Prostate gland (tissue), 2 donors: ENCODE results near the gene PLA2G2C. TPM values are rescaled to one million over a fixed set of nuclear protein-coding genes. Genes with fewer than 3 reads are reported as not detected.

Source experiments
- DNase-seq: peaks from one replicate; pipeline ENCODE4 v3.0.0-alpha.2; 2019; ENCODE audit warnings: low spot score
- H3K27ac ChIP-seq, 2 donors: fragments of 200-600 bp; sonication (generic); 2 replicates each; pipeline ENCODE4 v1.5.1; 2017 to 2019
- H3K27me3 ChIP-seq: fragments of 200-600 bp; sonication (generic); replicated peaks from 2 replicates; pipeline ENCODE4 v1.5.1; 2019; ENCODE audit not compliant: insufficient read depth
- H3K36me3 ChIP-seq, 2 donors: fragments of 200-600 bp; sonication (generic); 1 replicate in 1 of 2; 2 replicates in 1 of 2; pipeline versions ENCODE4 v1.5.1 to v1.8.1; 2017 to 2019
- H3K4me1 ChIP-seq: fragments of 200-600 bp; sonication (generic); replicated peaks from 2 replicates; pipeline ENCODE4 v1.5.1; 2019
- H3K4me3 ChIP-seq, 2 donors: fragments of 200-600 bp; sonication (generic); 2 replicates each; pipeline ENCODE4 v1.5.1; 2017 to 2019
- H3K9me3 ChIP-seq: fragments of 200-600 bp; sonication (generic); 2 replicates; pipeline ENCODE4 v1.5.1; 2017
- CTCF ChIP-seq, 4 experiments: fragments of 200-600 bp in 2 of 4; fragments of 450-650 bp in 2 of 4; sonication (generic) in 2 of 4; IDR thresholded peaks; 1 replicate in 3 of 4; 2 replicates in 1 of 4; pipeline ENCODE4 v1.5.1; 2016 to 2019; ENCODE audit warnings: antibody characterized with exemption in 4 of 4, mild to moderate bottlenecking in 2 of 4, moderate library complexity in 2 of 4
- POLR2A ChIP-seq: fragments of 450-650 bp; IDR thresholded peaks from one replicate; pipeline ENCODE4 v1.6.1; 2016; ENCODE audit warnings: antibody characterized with exemption, mild to moderate bottlenecking
- POLR2AphosphoS5 ChIP-seq: sonication (generic); formaldehyde crosslinking; IDR thresholded peaks from one replicate; pipeline ENCODE4 v1.6.1; 2017; ENCODE audit warnings: antibody characterized with exemption
- WGBS: methylation state at CpG from one replicate; pipeline ENCODE4 v1.1.5; 2018; 5-methylcytosine and 5-hydroxymethylcytosine counted together
- intact Hi-C: fragments of 100-400 bp; cut with DNase I; formaldehyde crosslinking; loops from one replicate; pipeline ENCODE4 v1.14.2; 2022
- total RNA-seq, 2 donors: library from RNA; depleted of rRNA; stranded (reverse); fragments of >200 nt; gene quantifications; one replicate each; pipeline ENCODE4 v1.1.0, GENCODE V29; 2016

The PLA2G2C gene
- total RNA-seq, 2 donors from 2014 or later: 0.23 TPM; not detected in 1

- TF ChIP-seq POLR2A: no peak
- no peak for TF ChIP-seq CTCF (IDR thresholded peaks at IDR 0.05)
- TF ChIP-seq POLR2AphosphoS5: no peak
- Histone ChIP-seq H3K27ac (no peak overlapping the region), H3K9me3 (no peaks in the 10 kb centered on the region), H3K4me3 (no peak overlapping the region), H3K27me3 (no peaks in the 10 kb centered on the region), H3K36me3 (no peaks in the 10 kb centered on the region), H3K4me1 (peaks cover 3% of the 10 kb centered on the region)
- DNase-seq: no peak
- WGBS: 61% methylated on average over 9 of the region's 9 CpGs
- intact Hi-C loops: no loop called here
These were observed 17.5 kb downstream of the PLA2G2C start for GRCh38 chr1:20168564-20169491.

GRCh38 chr1:20167126-20167525 is 19.2 kb downstream of the PLA2G2C start:
- H3K36me3 ChIP-seq: no peaks in the 10 kb centered on the region
- H3K27ac ChIP-seq: no peak overlapping the region
- intact Hi-C loops: no loop called here
- DNase-seq: no peak
- H3K9me3 ChIP-seq: no peaks in the 10 kb centered on the region
- no peaks in the 10 kb centered on the region for H3K27me3 ChIP-seq
- H3K4me1 ChIP-seq: peaks cover 3% of the 10 kb centered on the region
- no peak overlapping the region for H3K4me3 ChIP-seq
- WGBS: 94% methylated on average over 8 of the region's 8 CpGs
- TF ChIP-seq POLR2AphosphoS5 (no peak), POLR2A (no peak), CTCF (IDR thresholded peaks at IDR 0.05) (no peak)

GRCh38 chr1:20166051-20166450 is 20.3 kb downstream of the PLA2G2C start:
- no peak overlapping the region for H3K27ac ChIP-seq
- 35% methylated on average over 17 of the region's 17 CpGs for WGBS
- peaks cover 3% of the 10 kb centered on the region for H3K4me1 ChIP-seq
- no peak overlapping the region for H3K4me3 ChIP-seq
- DNase-seq: peak; percentile 39
- H3K36me3 ChIP-seq: no peaks in the 10 kb centered on the region
- H3K27me3 ChIP-seq: no peaks in the 10 kb centered on the region
- H3K9me3 ChIP-seq: no peaks in the 10 kb centered on the region
- no peak for TF ChIP-seq POLR2A
- no peak for TF ChIP-seq CTCF (IDR thresholded peaks at IDR 0.05)
- peak; percentile 58 for TF ChIP-seq POLR2AphosphoS5
- intact Hi-C loops: loop anchor here (1.0 kb wide), 1 partner anchor 26 kb away; no protein-coding TSS in a partner anchor

- DNase-seq: no peak
- Histone ChIP-seq H3K27ac (no peak overlapping the region), H3K36me3 (no peaks in the 10 kb centered on the region), H3K4me1 (peaks cover 3% of the 10 kb centered on the region), H3K9me3 (no peaks in the 10 kb centered on the region), H3K4me3 (no peak overlapping the region), H3K27me3 (no peaks in the 10 kb centered on the region)
- 82% methylated on average over 16 of the region's 16 CpGs for WGBS
- TF ChIP-seq POLR2AphosphoS5 (no peak), CTCF (IDR thresholded peaks at IDR 0.05) (peak in 2 of 4 experiments; percentile 10 to 30), POLR2A (no peak)
- intact Hi-C loops: no loop called here
These were observed 20.8 kb downstream of the PLA2G2C start for GRCh38 chr1:20165522-20165951.

- no peak overlapping the region for H3K4me3 ChIP-seq
- H3K4me1 ChIP-seq: peaks cover 3% of the 10 kb centered on the region
- TF ChIP-seq POLR2AphosphoS5: no peak
- no peak for TF ChIP-seq CTCF (IDR thresholded peaks at IDR 0.05)
- TF ChIP-seq POLR2A: no peak
- H3K36me3 ChIP-seq: no peaks in the 10 kb centered on the region
- WGBS: 62% methylated on average over 15 of the region's 15 CpGs
- H3K9me3 ChIP-seq: no peaks in the 10 kb centered on the region
- no peak overlapping the region for H3K27ac ChIP-seq
- H3K27me3 ChIP-seq: no peaks in the 10 kb centered on the region
- DNase-seq: no peak
- intact Hi-C loops: no loop called here
These were observed 21.6 kb downstream of the PLA2G2C start for GRCh38 chr1:20164694-20165202.
